IMR-90 (cell line): ENCODE results near the gene EVI5. TPM values are rescaled to one million over a fixed set of nuclear protein-coding genes. Genes with fewer than 3 reads are reported as not detected.
A peak's percentile ranks its signal among the peaks of the same experiment; 100 is the strongest.
"Not testable (repeated sequence)": the region's sequence is repeated elsewhere in the genome, so short reads cannot be mapped to it uniquely, and the experiment has no call there.

Experiments used
- ATAC-seq: fragments of 200-7000 bp; cut with Tn5 transposase; 2 replicates; pipeline ENCODE4 v1.9.1; 2020; ENCODE audit warnings: low read depth, mild to moderate bottlenecking, moderate library complexity
- BruUV-seq: library from RNA; stranded (reverse); fragments of 400-500 nt; replicated peaks from 2 replicates; lab custom pipeline; 2021; lab: Mats Ljungman, UMichigan
- CTCF ChIA-PET: fragments of 300-600 bp; formaldehyde crosslinking; extraction: SDS; loops from one replicate; lab custom pipeline; 2021; ENCODE audit warnings: antibody characterized with exemption; lab: Yijun Ruan, JAX
- POLR2A ChIA-PET: fragments of 300-600 bp; sonication (Branson Sonifier 250); formaldehyde crosslinking; loops from one replicate; lab custom pipeline; 2022; ENCODE audit warnings: antibody characterized with exemption; ENCODE audit not compliant: unreplicated experiment; lab: Charles Lee
- DNase-seq: peaks from one replicate; pipeline ENCODE4 v3.0.0; 2013
- H2AFZ ChIP-seq: replicated peaks from 2 replicates; pipeline ENCODE3; 2013; ENCODE audit warnings: low read length, mild to moderate bottlenecking; ENCODE audit not compliant: poor library complexity
- H2AK5ac ChIP-seq: 2 replicates; pipeline ENCODE4 v1.6.1; 2013; ENCODE audit warnings: low read depth, low read length, inconsistent platforms
- H2AK9ac ChIP-seq: replicated peaks from 2 replicates; pipeline ENCODE3; 2013; ENCODE audit warnings: mild to moderate bottlenecking, low read depth, low read length, moderate library complexity; ENCODE audit not compliant: poor library complexity
- H2BK120ac ChIP-seq: 2 replicates; pipeline ENCODE4 v1.6.1; 2013; ENCODE audit warnings: low read depth, low read length, inconsistent platforms
- H2BK15ac ChIP-seq: 3 replicates; pipeline ENCODE4 v1.6.1; 2013; ENCODE audit warnings: low read depth, low read length, inconsistent platforms
- H2BK20ac ChIP-seq: 2 replicates; pipeline ENCODE4 v1.6.1; 2013; ENCODE audit warnings: low read depth, mild to moderate bottlenecking, inconsistent platforms, low read length, moderate library complexity
- H2BK5ac ChIP-seq: 2 replicates; pipeline ENCODE4 v1.6.1; 2013; ENCODE audit warnings: mild to moderate bottlenecking, low read depth, low read length, inconsistent platforms; ENCODE audit not compliant: poor library complexity, severe bottlenecking
- H3K14ac ChIP-seq: replicated peaks from 2 replicates; pipeline ENCODE4 v1.6.1; 2013; ENCODE audit warnings: low read depth, low read length, inconsistent platforms
- H3K18ac ChIP-seq: 2 replicates; pipeline ENCODE4 v1.6.1; 2013; ENCODE audit warnings: low read depth, low read length, control low read depth
- H3K23ac ChIP-seq: 2 replicates; pipeline ENCODE4 v1.6.1; 2013; ENCODE audit warnings: low read depth, low read length, inconsistent platforms
- H3K27ac ChIP-seq: 2 replicates; pipeline ENCODE4 v1.5.1; 2013; ENCODE audit warnings: mild to moderate bottlenecking, control low read depth, low read length; ENCODE audit not compliant: insufficient read depth
- H3K27me3 ChIP-seq: 2 replicates; pipeline ENCODE4 v1.6.1; 2013; ENCODE audit warnings: low read length; ENCODE audit not compliant: control insufficient read depth, insufficient read depth
- H3K36me3 ChIP-seq: 2 replicates; pipeline ENCODE4 v1.6.1; 2013; ENCODE audit warnings: low read length, mixed read lengths; ENCODE audit not compliant: control insufficient read depth, insufficient read depth
- H3K4ac ChIP-seq: 2 replicates; pipeline ENCODE4 v1.6.1; 2013; ENCODE audit warnings: low read depth, low read length, inconsistent platforms
- H3K4me1 ChIP-seq: 2 replicates; pipeline ENCODE4 v1.6.1; 2013; ENCODE audit warnings: low read length, mixed read lengths; ENCODE audit not compliant: control insufficient read depth, insufficient read depth
- H3K4me2 ChIP-seq: 2 replicates; pipeline ENCODE4 v1.6.1; 2013; ENCODE audit warnings: low read depth, mild to moderate bottlenecking, control low read depth, low read length, moderate library complexity
- H3K4me3 ChIP-seq: 2 replicates; pipeline ENCODE4 v1.5.1; 2013; ENCODE audit warnings: low read depth, mild to moderate bottlenecking, control low read depth, low read length, moderate library complexity; ENCODE audit not compliant: insufficient read depth
- H3K56ac ChIP-seq: 2 replicates; pipeline ENCODE4 v1.6.1; 2013; ENCODE audit warnings: low read length, inconsistent platforms; ENCODE audit not compliant: insufficient read depth; ENCODE audit errors: extremely low read depth
- H3K79me1 ChIP-seq, 2 experiments: 2 replicates each; pipeline ENCODE4 v1.6.1; 2013; ENCODE audit warnings: low read length in 2 of 2, inconsistent platforms in 1 of 2, low read depth in 1 of 2
- H3K9ac ChIP-seq: 2 replicates; pipeline ENCODE4 v1.6.1; 2013; ENCODE audit warnings: low read depth, low read length, control low read depth
- H3K9me1 ChIP-seq: 2 replicates; pipeline ENCODE4 v1.6.1; 2013; ENCODE audit warnings: low read length, inconsistent platforms; ENCODE audit not compliant: insufficient read depth
- H3K9me3 ChIP-seq: 2 replicates; pipeline ENCODE4 v1.6.1; 2013; ENCODE audit warnings: low read length; ENCODE audit not compliant: control insufficient read depth, insufficient read depth
- H4K20me1 ChIP-seq: 2 replicates; pipeline ENCODE4 v1.6.1; 2013; ENCODE audit warnings: low read length, inconsistent platforms; ENCODE audit not compliant: insufficient read depth
- H4K5ac ChIP-seq: 2 replicates; pipeline ENCODE4 v1.6.1; 2013; ENCODE audit warnings: mild to moderate bottlenecking, low read depth, low read length, control low read depth
- H4K8ac ChIP-seq, 2 experiments: 2 replicates each; pipeline ENCODE4 v1.6.1; 2013; ENCODE audit warnings: low read depth in 2 of 2, low read length in 2 of 2, control low read depth in 1 of 2, inconsistent platforms in 1 of 2
- H4K91ac ChIP-seq: 2 replicates; pipeline ENCODE4 v1.6.1; 2013; ENCODE audit warnings: low read depth, low read length, inconsistent platforms; ENCODE audit not compliant: insufficient read depth
- CHD1 ChIP-seq: IDR thresholded peaks from 2 replicates; pipeline ENCODE4 v1.6.1; 2012; ENCODE audit warnings: low read depth, low read length, improper control_type of control experiment
- MAFK ChIP-seq: IDR thresholded peaks from 2 replicates; pipeline ENCODE4 v1.6.1; 2012; ENCODE audit warnings: low read depth, low read length, improper control_type of control experiment
- WGBS, 2 experiments: methylation state at CpG; one replicate each; pipeline versions ENCODE4 v1.1.5 to v1.1.7; 2013; ENCODE audit warnings: missing lambda C conversion rate in 2 of 2; ENCODE audit not compliant: insufficient read length in 1 of 2; ENCODE audit errors: extremely low coverage in 2 of 2; 5-methylcytosine and 5-hydroxymethylcytosine counted together
- dilution Hi-C: fragments of 300-500 bp; cut with HindIII; formaldehyde crosslinking; loops from one replicate; pipeline ENCODE4 v1.14.3; 2018; ENCODE audit warnings: low sequenced_read_pairs; ENCODE audit not compliant: unreplicated experiment
- in situ Hi-C: fragments of 300-500 bp; cut with MboI; formaldehyde crosslinking; loops from 3 replicates; pipeline ENCODE4 v1.14.3; 2019; ENCODE audit warnings: low sequenced_read_pairs, inconsistent platforms, mixed read lengths
- intact Hi-C: fragments of 100-400 bp; cut with micrococcal nuclease; formaldehyde crosslinking; loops from 2 replicates; pipeline ENCODE4 v1.10.0; 2022
- polyA plus RNA-seq, 3 experiments: library from polyadenylated mRNA; depleted of rRNA; stranded (reverse); fragments of >200 nt; gene quantifications; 2 replicates each; pipeline ENCODE4 v1.2.3, GENCODE V29; 2012; ENCODE audit warnings: low replicate concordance in 1 of 3
- total RNA-seq: library from RNA; depleted of rRNA; stranded (reverse); fragments of >200 nt; gene quantifications from 2 replicates; pipeline ENCODE4 v1.2.3, GENCODE V29; 2012

EVI5 gene
- total and polyA plus RNA-seq, 2 of the 4 experiments (the other 2 are of a cell fraction): 13.9 to 26.9 TPM

DNA sequence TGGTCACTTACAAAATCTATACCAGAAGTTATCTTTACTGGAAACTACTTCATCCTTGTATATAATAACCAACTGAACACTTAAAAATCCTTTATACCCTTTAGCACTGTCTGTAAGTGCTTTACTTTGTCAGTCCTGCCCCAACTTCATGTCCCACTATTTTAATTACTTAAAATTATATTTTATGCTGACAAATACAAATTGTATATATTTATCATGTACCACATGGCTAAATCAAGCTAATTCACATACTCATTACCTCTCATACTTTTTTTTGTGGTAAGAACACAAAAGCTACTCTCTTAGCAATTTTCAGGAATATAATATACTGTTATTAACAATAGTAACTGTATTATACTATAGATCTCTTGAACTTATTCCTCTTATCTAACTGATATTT, 63.0 kb downstream of the EVI5 start:
- H4K8ac ChIP-seq: no peak overlapping the region
- POLR2A ChIA-PET: no interaction called here
- no peak overlapping the region for H2AFZ ChIP-seq
- no peak overlapping the region for H3K27ac ChIP-seq
- intact Hi-C loops: no loop called here
- H3K56ac ChIP-seq: no peak overlapping the region
- TF ChIP-seq MAFK: peak; percentile 38; the same call in 1 of the 2 replicates
- TF ChIP-seq CHD1: no peak
- no peak overlapping the region for H3K4ac ChIP-seq
- peaks cover 11 to 17% of the 10 kb centered on the region in 2 experiments for H3K79me1 ChIP-seq
- no peaks in the 10 kb centered on the region for H3K36me3 ChIP-seq
- no peak overlapping the region for H3K9ac ChIP-seq
- no peak overlapping the region for H2BK5ac ChIP-seq
- H4K5ac ChIP-seq: no peak overlapping the region
- dilution Hi-C loops: no loop called here
- no peaks in the 10 kb centered on the region for H3K27me3 ChIP-seq
- no TSS peak for BruUV-seq
- no peak overlapping the region for H3K4me2 ChIP-seq
- H3K14ac ChIP-seq: no peak overlapping the region
- no peaks in the 10 kb centered on the region for H3K4me1 ChIP-seq
- no peak overlapping the region for H3K23ac ChIP-seq
- no peak overlapping the region for H2BK20ac ChIP-seq
- CTCF ChIA-PET: no interaction called here
- H3K18ac ChIP-seq: no peak overlapping the region
- DNase-seq (no peak), ATAC-seq (no peak)
- no peaks in the 10 kb centered on the region for H4K20me1 ChIP-seq
- in situ Hi-C loops: no loop called here
- H3K9me3 ChIP-seq: no peaks in the 10 kb centered on the region
- no peak overlapping the region for H2AK9ac ChIP-seq
- H2AK5ac ChIP-seq: no peak overlapping the region
- no peak overlapping the region for H2BK15ac ChIP-seq
- H4K91ac ChIP-seq: no peak overlapping the region
- no peak overlapping the region for H2BK120ac ChIP-seq
- H3K4me3 ChIP-seq: no peak overlapping the region
- H3K9me1 ChIP-seq: no peaks in the 10 kb centered on the region

DNA sequence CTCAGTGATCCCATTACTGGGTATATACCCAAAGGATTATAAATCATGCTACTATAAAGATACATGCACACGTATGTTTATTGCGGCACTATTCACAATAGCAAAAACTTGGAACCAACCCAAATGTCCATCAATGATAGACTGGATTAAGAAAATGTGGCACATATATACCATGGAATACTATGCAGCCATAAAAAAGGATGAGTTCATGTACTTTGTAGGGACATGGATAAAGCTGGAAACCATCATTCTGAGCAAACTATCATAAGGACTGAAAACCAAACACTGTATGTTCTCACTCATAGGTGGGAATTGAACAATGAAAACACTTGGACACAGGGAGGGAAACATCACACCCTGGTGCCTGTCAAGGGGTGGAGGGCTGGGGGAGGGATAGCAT, 63.8 kb downstream of the EVI5 start:
- H2AK5ac ChIP-seq, H3K56ac ChIP-seq, H4K5ac ChIP-seq, H3K27ac ChIP-seq, ATAC-seq, H2BK5ac ChIP-seq, POLR2A ChIA-PET, H3K4me2 ChIP-seq, H3K18ac ChIP-seq, H2AK9ac ChIP-seq, DNase-seq, H2AFZ ChIP-seq, H3K4me3 ChIP-seq, H2BK120ac ChIP-seq, H3K27me3 ChIP-seq, H3K4me1 ChIP-seq, H3K36me3 ChIP-seq, H3K9ac ChIP-seq, BruUV-seq, in situ Hi-C loops, H4K91ac ChIP-seq, H3K4ac ChIP-seq, H4K20me1 ChIP-seq, CTCF ChIA-PET, H3K9me3 ChIP-seq, H2BK15ac ChIP-seq, H2BK20ac ChIP-seq, intact Hi-C loops, H4K8ac ChIP-seq, dilution Hi-C loops, H3K23ac ChIP-seq, H3K14ac ChIP-seq, H3K9me1 ChIP-seq: not testable (repeated sequence)
- WGBS, 2 experiments: no CpG with 5 or more reads among the region's 2 CpGs
- peaks cover 11 to 17% of the 10 kb centered on the region in 2 experiments for H3K79me1 ChIP-seq
